Inferior parietal cortex (tissue), 1 donor: ENCODE data around the gene RGR.
A peak's percentile ranks its signal among the peaks of the same experiment; 100 is the strongest.

Experiments used
- DNase-seq: peaks from one replicate; pipeline ENCODE4 v3.0.0-alpha.2; 2016; ENCODE audit errors: extremely low spot score

RGR gene, protein sequence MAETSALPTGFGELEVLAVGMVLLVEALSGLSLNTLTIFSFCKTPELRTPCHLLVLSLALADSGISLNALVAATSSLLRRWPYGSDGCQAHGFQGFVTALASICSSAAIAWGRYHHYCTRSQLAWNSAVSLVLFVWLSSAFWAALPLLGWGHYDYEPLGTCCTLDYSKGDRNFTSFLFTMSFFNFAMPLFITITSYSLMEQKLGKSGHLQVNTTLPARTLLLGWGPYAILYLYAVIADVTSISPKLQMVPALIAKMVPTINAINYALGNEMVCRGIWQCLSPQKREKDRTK

DNA sequence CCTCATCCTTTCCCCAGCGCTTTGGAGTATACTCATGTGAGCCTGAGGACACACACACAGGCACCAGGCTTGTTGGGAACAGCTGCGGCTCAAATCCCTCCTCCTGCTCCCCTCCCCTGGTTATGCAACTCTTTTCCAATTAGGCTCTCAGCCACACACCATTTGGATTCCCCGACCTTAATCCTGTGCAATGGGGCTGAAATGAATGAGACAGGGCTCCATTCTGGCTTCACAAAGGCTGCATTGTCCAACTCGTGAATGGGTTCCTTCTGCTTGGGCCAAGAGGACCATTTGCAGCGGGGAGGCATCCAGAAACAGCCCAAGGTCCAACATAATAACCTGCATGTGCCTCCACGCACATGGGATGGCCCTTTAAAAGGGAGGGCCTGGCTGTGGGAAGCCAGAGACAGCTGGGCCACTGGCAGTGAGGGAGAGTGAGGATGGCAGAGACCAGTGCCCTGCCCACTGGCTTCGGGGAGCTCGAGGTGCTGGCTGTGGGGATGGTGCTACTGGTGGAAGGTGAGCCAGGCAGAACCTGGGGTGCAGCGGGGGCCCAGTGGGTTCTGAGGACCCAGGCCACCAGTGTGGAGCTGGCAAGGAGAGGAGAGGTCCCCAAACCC lies at the start of gene RGR:
RGR (plus strand) TSS at position 403 of the 620 bp plus-strand sequence; CDS start at position 441, 38 bp downstream.
- DNase-seq, result peak; percentile 96

DNA sequence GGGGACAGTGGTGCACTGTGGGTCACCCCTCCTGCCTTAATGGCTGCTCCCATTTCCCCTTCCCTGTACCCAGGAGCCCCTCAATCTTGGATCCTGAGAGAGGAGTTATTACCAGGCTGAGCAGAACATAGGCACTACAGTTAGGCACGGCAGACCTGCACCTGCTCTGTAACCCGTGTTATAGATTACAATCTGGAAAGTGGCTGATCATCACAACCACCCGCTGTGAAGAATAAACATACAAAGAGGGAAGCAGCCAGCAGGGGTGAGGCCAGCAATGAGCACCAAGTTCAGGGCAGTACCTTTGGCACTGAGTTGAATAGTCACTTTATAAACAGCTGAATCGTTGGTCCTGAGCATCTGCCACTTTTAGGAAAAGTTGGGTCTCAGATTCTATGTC lies 48.8 kb upstream of the RGR start:
- no peak for DNase-seq

DNA sequence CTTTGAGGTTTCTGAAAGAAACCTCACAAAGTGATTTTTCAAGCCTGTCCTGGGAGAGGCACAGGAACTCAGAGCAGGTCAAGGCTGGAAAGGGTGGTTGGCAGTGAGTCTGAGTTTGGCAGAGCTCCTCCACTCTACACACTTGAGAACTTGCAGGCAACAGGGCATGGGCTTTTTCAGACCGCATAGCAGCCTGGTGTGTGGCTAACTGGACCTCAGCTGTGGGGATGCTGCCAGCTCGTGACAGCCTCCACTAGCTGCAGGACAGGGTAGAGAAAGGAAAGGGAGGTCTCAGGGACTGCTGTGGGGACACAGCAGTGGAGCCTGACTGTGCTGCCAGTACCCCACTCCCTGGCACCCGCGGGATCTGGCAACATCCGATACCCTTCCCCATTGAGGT lies 47.9 kb upstream of the RGR start:
- no peak for DNase-seq

DNA sequence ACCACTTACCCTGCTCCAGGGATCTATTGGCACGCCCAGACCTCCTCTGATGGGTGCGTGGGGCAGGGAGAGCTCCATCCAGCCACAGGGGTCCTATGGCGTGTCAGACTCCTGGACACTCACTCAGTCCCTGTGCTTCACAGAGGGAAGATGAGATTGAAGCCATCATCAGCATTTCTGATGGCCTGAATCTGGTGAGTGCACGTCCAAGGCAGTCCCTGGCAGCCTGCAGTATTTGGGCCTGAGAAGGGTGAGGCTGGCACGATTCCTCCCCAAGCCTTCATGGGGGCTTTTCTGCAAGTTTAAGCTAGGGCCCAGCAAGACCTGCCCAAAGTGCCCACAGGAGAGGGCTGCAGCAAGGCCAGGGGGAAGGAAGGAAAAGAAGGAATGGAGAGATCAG lies 47.2 kb upstream of the RGR start:
- no peak for DNase-seq

DNA sequence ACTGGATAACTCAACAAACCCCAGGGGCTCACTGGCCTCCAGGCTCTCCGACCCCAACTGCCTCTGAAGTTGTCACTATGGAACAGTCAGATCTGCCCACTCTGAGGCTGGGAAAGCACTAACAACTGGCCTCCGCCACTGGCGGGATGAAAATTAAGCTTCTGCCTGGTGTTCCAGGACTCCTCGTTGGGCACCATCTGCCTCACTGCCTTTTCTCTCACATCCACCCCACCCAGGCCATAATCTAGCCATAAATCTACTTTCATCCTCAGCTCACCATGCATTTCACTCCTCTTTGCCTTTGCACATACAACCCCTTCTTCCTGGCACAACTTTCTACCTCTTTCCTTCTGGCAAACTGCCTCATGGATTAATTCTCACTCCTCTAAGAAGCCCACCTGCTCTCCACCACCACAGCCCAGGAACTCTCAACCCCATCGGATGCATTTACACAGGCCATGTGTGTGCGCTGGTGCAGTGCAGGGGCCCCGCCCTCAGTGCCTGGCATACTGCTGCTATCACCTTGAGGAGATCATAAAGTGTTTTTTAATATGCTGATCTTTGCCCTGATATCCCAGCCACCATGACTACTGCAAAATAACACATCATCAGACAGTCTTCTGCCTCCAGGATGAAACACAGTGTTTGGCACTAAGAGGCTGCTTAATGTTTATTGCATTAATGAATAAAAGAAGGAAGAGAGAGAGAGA lies 46.5 kb upstream of the RGR start:
- DNase-seq, result no peak

DNA sequence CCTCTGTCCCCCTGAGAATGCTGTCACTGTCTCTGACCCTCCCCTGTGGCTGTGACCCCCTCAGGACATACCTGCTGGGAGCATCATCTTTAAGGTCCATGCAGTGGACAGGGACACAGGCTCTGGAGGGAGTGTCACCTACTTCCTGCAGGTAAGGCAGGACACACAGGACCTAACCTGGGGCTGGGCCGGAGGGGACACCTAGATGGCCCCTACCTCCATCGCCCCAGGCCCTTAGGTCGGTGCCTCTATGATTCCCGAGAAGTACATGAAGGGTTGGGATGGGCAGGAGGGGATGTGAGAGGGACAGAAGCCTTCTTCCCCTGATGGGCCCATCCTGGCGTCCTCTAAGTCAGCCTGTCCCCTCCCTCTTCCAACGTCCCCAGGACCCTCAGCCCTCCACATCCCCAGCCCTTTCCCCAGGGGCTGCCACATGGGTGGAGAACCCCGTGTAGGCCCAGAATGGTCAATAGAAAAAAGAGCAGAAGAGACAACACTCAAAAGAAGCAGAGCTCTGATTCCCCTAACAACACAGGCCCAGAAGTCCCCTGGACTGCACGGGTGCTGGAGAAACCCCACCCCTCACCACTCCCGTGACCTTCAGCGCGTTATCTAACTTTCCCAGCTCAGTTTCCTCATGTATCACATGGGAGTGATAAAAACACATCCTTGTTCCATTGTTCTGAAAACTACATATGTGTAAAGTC lies 44.2 kb upstream of the RGR start:
- DNase-seq, result no peak

DNA sequence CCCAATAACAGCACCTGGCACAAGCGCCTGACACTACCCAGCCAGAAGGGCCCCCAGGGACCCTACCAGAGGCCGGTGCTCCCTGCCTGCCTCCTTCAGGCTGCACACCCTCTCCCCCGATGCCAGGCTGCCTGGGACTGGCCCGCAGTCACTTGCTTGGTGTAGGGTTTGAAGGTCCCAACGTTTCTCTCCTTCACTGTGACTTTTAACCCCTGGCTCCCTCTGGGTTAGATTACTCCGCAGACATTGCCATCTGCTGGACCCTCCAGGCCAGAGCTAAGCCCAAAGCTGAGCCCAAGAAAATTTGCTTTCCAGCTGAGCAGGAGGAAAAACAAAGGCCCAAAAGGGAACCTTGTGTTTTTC lies 43.6 kb upstream of the RGR start:
- DNase-seq, result no peak

DNA sequence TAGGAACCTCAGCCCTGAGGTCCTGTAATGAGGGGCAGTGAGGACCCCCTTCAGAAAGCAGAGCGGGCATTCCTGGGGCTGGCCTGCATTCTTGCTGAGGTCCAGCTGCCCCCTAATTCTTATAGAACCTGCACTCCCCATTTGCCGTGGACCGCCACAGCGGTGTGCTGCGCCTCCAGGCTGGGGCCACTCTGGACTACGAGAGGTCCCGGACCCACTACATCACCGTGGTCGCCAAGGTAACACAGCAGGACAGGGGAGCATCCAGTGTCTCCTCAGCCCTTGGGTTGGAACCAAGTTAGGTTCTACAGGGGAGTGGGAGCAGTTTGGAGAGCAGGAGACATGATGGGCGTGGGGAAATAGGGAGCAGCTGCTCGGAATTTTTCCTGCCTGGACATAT lies 43.2 kb upstream of the RGR start:
- DNase-seq, result no peak

DNA sequence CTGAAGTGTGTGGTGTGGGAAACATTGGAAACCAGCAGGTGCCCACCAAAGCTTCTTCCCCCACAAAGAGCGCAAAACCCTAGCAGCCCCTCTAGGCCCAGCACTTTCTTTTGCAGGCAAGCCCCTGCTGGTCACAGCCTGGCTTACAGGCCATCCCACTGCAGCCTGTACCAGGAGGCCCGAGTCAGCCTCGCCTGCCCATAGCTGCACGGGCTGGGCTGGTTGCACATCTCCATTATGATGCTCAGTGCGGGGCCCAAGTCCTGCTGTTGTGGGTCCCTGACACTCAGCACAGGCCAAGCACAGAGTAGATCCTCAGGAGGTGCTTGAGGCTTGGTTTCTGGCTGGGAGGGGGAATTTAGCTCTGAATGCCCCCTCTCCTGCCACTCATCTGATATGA lies 42.5 kb upstream of the RGR start:
- no peak for DNase-seq

DNA sequence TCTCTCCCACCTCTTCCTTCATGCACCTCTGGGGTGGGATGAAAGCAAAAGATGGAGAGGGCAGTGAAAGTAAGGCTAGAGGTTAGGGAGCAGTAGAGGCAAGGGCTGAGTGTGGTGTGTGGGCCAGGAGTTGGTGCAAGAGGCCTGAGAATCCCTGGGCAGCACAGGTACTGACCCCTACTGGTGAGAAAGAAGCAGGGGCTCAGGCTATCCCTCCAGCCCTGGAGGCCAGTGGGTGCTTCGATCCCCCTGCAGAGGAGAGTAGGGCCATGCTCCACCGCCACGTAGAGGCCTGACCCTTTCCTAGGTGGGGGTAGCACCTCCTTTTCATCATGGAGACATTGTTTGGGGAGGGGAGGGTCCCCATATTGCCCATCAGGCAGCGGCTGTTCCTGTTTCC lies 40.7 kb upstream of the RGR start:
- no peak for DNase-seq

DNA sequence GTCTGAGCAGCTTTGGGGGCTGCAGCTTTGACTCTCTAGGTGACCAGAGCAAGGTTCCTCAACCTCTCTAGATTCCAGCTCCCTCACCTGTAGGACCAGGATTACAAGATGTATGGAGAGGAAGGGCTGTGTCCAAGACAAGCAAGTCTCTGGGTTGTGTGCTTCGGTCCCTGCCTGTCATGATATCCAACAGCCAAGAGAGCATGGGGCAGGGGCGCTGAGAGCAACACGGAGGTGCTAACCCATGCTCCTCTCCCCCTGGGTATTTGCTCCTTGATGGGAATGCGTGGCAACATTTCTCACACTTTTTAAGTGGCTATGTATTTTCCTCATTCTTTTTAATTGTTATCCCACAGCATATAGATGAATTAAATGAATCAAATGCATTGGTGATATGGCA lies 40.2 kb upstream of the RGR start:
- DNase-seq, result no peak

DNA sequence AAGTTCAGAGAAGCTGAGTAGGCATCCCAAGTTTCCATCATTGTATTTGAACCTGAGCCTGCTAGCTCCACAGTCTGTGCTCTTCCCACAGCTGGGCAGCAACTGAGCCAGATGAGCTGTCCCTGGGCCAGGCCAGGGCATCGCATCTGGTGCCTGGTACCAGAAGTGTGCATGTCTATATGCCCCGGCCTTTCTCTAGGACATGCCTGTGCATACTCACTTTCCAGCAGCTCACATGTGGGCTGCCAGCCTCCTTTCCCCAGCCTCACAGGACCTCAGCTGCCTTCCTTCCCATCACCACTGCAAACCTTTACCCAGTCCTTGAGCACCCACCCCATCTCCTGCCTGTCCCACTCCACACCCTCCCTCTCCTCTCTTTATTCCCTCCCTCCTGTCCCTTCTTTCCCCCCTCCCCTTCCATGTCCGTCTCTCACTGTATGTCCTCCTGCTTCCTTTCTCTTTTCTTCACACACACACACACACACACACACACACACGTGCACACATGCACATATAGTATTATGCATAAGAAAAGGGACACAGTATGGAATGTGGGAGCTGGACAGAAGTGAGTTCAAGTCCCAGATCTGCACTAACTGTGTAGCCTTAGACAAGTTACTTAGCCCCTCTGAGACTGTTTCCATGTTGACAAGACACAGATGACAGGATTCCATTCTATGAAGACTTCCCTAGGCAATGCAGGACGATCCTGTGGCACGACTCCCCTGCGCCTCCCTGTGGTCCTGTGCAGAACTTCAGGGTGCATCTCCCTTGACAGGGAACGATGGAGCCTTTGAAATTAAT lies 39.6 kb upstream of the RGR start:
- peak; percentile 86 for DNase-seq

DNA sequence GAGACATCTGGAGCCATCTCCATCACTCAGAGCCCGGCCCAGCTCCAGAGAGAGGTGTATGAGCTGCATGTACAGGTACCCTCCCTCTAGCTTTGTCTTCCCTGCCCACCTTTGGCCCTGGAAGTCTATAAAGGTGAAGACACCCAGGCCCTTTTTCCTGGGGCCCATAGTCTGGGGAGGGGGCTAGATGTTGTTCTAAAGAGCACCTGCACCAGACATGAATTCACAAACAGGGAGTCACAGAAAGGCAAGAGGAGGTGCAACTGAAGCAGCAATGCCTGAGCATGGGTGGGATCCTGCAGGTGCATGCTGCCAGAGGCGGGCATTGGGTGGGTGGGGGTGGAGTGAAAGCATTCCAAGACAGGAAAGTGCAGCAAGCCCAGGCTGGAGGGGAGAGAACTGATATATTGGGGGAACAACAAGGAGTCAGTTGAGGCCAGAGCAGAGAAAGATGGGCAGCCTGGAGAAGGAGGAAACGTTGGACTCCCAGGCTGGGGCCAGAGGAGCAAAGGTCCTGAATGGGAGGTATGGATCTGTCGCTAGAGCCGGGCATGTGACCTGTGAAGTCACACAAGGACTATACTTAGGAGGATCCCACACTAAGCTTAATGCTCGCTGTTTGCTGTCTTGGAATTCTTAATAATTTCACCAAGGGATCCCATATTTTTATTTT lies 38.9 kb upstream of the RGR start:
- no peak for DNase-seq

DNA sequence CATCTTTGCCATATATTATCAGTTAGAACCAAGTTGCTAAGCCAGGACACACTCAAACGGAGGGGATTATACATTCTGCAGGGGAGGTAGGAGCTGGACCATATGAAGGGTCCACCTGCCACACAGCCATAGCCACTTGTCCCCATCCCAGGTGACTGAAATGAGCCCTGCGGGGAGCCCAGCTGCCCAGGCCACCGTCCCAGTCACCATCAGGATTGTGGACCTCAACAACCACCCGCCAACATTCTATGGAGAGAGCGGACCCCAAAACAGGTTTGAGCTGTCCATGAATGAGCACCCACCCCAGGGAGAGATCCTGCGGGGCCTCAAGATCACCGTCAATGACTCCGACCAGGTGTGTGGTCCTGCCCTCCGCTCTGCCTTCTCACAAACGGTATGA lies 36.8 kb upstream of the RGR start:
- DNase-seq, result no peak

DNA sequence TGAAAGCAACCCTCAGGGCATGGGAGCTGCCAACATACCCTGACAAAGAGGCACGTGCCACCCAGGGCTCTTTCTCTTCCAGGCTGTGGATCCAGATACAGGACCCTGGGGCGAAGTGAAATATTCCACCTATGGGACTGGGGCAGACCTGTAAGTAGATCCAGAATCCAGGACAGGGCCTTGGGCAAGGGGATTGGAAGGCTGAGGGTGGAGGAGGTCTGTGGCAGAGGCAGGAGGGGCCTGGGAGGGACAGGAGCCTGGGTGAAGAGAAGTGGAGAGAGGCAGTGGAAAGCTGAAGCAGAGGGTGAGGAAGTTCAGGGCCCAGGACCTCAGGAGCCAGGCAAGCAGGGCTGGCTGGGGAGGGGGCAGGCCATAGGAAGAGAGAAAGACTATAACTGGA lies 33.3 kb upstream of the RGR start:
- no peak for DNase-seq

DNA sequence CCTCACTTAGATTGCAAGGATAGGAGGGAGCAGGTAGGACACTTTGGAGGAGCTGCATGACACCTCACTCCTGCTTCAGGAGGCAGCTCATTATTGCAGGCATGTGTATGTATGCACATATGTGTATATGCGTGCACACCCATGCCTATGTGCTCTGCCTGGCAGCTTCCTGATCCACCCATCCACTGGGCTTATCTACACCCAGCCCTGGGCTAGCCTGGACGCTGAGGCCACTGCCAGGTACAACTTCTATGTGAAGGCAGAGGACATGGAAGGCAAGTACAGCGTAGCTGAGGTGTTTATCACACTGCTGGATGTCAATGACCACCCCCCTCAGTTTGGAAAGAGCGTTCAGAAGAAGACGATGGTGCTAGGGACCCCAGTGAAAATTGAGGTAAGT lies 32.8 kb upstream of the RGR start:
- DNase-seq, result no peak

DNA sequence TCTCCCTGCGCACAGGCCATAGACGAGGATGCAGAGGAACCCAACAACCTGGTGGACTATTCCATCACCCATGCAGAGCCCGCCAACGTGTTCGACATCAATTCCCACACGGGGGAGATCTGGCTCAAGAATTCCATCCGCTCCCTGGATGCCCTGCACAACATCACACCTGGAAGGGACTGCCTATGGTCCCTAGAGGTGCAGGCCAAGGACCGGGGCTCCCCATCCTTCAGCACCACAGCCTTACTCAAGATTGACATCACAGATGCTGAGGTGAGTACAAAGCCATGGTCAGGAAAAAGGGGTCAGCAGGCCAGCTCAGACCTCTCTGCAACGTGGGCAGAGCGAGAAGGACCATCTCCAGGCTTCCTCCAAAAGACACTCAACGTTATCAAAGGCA lies 31.8 kb upstream of the RGR start:
- no peak for DNase-seq

DNA sequence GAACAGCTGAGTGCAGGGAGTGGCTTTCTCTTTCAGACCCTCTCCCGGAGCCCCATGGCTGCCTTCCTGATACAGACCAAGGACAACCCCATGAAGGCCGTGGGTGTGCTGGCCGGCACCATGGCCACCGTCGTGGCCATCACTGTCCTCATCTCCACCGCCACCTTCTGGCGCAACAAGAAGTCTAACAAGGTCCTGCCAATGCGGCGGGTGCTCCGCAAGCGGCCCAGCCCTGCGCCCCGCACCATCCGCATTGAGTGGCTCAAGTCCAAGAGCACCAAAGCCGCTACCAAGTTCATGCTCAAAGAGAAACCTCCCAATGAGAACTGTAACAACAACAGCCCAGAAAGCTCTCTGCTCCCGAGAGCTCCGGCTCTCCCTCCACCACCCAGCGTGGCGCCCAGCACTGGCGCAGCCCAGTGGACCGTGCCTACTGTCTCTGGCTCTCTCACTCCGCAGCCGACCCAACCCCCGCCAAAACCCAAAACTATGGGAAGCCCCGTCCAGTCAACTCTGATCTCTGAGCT lies 30.7 kb upstream of the RGR start:
- no peak for DNase-seq

DNA sequence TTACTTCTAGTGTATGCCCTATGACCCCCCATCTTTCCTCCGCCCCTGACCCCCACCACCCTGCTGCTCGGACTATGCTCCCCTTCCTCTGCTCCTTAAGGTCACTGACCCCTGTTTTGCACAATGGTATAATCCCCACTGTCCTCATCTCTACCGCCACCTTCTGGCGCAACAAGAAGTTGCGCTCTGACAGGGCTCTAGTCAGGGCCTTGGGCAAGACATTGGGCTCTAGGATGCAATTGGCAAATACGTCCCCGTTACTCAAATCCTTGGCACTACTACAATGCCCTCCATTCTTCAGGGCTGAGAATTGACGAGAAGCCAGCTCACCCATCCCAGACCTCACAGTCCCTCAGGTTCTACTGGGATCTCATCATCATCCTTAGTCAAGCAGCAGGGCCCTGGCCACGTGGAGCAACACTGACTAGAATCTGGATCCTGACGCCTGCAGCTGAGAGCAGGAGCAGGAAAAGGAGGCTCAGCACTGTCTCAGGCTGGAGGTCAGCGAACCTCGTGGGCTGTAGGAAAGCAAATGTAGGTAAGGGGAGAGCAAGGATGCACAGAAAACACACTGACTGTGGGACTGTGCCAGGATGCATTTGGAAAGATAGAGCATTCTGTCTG lies 30.1 kb upstream of the RGR start:
- DNase-seq, result no peak

DNA sequence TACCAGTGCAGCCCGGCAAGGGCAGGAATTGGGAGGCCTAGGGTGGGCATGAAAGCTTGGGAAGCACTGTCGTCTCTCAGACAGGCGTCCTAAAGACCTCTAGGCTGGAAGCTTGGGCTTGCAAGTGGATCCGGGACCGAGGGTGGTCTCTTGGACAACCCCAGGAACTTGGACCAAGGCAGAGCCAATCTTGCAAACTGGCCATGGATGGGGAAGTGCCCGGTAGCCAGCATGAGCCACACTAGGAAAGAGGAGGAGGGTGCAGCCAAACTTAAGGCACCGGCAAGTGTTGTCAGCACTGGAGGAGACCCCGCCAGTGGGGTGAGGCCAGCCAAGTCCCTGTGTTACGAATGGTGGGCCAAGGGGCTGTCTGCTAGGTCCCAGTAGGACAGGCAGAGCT lies 28.0 kb upstream of the RGR start:
- no peak for DNase-seq

DNA sequence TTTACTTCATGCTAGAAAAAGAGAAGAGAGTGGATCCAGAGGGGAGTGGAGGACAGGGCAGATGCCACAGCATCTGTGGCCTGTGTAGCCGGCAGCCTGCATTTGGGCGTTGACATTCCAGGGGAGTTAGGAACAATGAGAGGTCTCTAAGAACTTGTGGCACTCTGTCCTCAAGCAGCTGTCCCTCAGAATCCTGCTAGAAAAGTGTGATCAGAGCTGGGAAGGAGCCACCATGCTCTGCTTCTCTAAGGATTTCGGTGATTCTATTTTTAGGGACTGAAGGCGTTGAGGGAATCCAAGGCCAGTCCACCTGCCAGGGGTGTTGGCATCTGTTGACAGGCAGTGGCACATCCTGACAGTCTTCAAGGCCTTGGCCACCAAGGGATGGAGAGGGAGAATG lies 27.1 kb upstream of the RGR start:
- DNase-seq, result no peak
